ENCODE measurements around the gene PXK.
"Not testable (repeated sequence)": the region's sequence is repeated elsewhere in the genome, so short reads cannot be mapped to it uniquely, and the experiment has no call there.

PXK gene

DNA sequence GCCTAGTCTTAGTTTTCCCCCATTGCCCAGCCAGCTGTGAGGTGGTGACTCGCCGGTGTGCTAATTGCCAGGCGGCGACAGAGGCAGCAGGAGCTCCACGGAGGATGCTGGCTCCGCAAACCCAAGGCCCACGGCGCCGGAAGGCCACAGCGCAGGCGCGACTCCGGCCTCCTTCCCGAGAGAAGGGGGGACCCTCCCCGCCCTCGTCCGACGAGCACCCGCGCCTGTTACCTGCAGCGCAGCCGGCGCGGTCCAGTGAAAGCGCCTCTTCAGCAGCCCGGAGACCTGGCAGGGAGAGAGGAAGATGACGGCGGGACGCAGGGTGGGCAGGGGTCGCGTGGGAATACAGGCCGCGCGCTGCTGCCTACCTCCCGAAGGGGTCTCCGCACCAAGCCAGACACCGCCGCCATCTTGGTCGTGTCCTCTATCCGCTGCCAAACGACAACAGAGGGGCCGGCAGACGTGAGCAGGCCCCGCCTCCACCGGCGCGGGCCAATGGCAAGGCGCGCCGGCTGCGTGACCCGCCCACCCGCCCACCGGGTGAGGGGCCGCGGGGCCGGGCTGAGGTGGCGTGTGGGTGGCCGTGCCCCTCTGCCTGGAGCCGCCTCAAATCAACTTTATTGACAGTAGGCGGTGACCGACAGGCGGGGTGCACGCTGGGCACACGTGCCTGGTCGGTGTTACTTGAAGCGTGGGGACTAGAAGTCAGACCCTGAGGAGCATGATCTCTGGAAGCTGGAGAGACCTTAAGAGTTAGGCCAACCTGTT lies 100.9 kb downstream of the PXK start, which contains the start of gene PDHB:
TSS of gene PDHB (minus strand) at position 433 of the 768 bp plus-strand sequence. CDS start at position 410, 23 bp downstream.
- DNase-seq (ENCODE audit: low read depth), result peak; percentile 67
- TF ChIP-seq, protein P1, sequence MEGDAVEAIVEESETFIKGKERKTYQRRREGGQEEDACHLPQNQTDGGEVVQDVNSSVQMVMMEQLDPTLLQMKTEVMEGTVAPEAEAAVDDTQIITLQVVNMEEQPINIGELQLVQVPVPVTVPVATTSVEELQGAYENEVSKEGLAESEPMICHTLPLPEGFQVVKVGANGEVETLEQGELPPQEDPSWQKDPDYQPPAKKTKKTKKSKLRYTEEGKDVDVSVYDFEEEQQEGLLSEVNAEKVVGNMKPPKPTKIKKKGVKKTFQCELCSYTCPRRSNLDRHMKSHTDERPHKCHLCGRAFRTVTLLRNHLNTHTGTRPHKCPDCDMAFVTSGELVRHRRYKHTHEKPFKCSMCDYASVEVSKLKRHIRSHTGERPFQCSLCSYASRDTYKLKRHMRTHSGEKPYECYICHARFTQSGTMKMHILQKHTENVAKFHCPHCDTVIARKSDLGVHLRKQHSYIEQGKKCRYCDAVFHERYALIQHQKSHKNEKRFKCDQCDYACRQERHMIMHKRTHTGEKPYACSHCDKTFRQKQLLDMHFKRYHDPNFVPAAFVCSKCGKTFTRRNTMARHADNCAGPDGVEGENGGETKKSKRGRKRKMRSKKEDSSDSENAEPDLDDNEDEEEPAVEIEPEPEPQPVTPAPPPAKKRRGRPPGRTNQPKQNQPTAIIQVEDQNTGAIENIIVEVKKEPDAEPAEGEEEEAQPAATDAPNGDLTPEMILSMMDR (IDR thresholded peaks at IDR 0.05; ENCODE audit: control insufficient read depth, extremely low read depth, insufficient read depth), result no peak
- H3K4me3 ChIP-seq (ENCODE audit: low read depth, low read length), result peak within 1 kb of the TSS; percentile 78

DNA sequence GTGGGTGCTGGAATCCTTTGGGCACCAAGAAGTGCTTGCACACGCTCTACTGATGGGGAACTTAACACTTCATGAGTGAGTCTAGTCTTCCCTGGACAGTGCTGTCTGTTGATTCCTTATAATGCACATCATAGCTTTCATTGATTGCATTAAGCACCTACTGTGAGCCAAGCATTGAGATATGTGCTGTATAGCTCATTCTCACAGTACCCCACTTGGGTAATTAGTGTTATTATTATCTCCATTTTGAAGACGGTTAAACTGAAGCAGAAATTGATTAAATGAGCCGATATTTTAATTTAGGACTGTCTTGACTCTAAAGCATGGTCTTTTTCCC lies 101.4 kb downstream of the PXK start:
- H3K4me3 ChIP-seq (ENCODE audit: low read depth, low read length), result peak overlapping the region; percentile 78
- peak; percentile 1 for DNase-seq (ENCODE audit: low read depth)
- TF ChIP-seq, protein P1 (IDR thresholded peaks at IDR 0.05; ENCODE audit: control insufficient read depth, extremely low read depth, insufficient read depth), result no peak

DNA sequence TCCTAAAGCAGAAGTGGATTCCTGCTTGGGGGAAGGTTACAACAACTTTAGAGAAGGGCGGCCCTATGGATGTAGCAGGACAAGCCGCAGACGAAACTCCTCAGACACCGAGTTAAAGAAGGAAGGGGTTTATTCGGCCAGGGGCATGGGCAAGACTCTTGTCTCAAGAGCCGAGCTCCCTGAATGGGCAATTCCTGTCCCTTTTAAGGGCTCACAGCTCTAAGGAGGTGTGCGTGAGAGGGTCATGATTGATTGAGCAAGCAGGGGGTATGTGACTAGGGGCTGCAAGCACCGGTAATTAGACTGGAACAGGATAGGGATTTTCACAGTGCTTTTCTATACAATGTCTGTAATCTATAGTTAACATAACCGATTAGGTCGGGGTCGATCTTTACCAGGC lies 101.8 kb downstream of the PXK start:
- TF ChIP-seq, protein P1 (IDR thresholded peaks at IDR 0.05; ENCODE audit: control insufficient read depth, extremely low read depth, insufficient read depth), result no peak
- peak overlapping the region; percentile 78 for H3K4me3 ChIP-seq (ENCODE audit: low read depth, low read length)
- DNase-seq (ENCODE audit: low read depth), result no peak

DNA sequence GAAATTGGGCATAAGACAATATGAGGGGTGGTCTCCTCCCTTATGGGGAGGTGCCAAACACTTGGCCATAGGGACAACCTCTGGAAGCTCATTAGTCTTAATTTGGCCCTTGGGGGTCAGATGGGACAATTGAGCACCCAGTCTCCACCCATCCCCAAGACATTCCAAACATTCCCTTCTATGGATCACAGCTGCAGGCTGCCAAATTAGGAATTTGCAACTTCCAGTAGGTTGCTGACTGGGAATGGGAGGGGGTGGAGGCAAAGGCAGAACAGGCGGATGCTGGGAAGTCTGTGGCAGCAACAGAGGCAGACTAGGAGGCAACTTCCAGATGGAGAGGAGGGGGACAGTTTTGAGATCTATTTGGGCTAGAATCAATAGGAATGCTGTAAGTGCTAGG lies 102.3 kb downstream of the PXK start:
- H3K4me3 ChIP-seq (ENCODE audit: low read depth, low read length), result no peak overlapping the region
- TF ChIP-seq, protein P1 (IDR thresholded peaks at IDR 0.05; ENCODE audit: control insufficient read depth, extremely low read depth, insufficient read depth), result no peak
- no peak for DNase-seq (ENCODE audit: low read depth)

DNA sequence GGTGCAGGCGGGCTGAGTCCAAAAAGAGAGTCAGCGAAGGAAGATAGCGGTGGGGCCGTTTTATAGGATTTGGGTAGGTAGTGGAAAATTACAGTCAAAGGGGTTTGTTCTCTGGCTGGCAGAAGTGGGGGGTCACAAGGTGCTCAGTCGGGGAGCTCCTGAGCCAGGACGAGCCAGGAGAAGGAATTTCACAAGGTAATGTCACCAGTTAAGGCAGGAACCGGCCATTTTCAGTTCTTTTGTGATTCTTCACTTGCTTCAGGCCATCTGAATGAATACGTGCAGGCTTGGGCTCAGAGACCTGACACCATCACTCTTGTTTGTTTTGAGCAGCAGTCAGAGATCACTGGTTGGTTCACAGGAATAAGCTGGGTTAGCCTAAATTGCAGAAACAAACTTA lies 104.6 kb downstream of the PXK start:
- H3K4me3 ChIP-seq (ENCODE audit: low read depth, low read length); DNase-seq (ENCODE audit: low read depth): not testable (repeated sequence)

DNA sequence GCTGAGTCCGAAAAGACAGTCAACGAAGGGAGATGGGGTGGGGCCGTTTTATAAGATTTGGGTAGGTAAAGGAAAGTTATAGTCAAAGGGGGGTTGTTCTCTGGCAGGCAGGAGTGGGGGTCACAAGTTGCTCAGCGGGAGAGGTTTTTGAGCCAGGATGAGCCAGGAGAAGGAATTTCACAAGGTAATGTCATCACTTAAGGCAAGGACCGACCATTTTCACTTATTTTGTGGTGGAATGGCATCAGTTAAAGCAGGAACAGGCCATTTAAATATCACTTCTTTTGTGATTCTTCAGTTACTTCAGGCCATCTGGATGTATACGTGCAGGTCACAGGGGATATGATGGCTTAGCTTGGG lies 108.3 kb downstream of the PXK start:
- H3K4me3 ChIP-seq (ENCODE audit: low read depth, low read length); DNase-seq (ENCODE audit: low read depth): not testable (repeated sequence)

DNA sequence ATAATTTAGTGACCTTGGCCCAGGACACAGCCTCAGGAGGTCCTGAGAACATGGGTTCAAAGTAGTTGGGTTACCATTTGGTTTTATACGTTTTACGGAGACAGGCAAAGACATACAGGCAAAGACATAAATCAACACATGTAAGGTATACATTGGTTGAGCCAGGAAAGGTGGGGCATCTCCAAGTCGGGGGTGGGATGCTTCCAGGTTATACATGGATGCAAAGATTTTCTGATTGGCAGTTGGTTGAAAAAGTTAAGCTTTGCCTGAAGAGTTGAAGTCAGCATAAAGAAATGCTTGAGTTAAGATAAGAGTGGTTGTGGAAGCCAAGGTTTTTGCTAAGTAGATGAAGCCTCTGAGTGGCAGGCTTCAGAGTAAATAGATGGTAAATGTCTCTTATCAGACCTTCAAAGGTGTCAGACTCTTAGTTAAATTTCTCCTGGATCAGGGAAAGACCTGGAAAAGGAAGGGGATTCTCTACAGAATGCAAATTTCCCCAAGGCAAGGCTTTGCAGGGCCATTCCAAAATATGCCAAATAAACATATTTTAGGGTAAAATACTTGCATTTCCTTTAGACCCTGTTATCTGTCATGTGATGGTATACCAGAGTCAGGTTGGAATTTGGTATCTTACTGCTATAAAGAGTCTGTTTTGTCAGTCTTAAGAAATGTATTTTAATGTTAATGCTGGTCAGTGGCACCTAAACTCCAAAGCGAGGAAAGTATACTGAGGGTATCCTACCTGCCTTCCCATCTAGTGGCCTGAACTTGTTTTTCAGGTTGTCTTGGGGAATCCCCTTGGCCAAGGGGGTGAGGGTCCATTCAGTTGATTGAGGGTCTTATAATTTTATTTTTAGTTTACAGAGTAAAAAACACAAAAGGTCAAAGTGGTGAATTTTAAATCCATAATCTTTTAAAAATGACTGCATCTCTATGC lies 109.1 kb downstream of the PXK start:
- no peak for DNase-seq (ENCODE audit: low read depth)
- TF ChIP-seq, protein P1 (IDR thresholded peaks at IDR 0.05; ENCODE audit: control insufficient read depth, extremely low read depth, insufficient read depth), result no peak
- H3K4me3 ChIP-seq (ENCODE audit: low read depth, low read length), result no peak overlapping the region

All from LNCaP clone FGC (cell line).